GM19099 (cell line): ENCODE data around the gene COX6B1.

Experiments
- POLR2A ChIP-seq: IDR thresholded peaks from 3 replicates; pipeline ENCODE4 v1.6.1; 2011; ENCODE audit warnings: low read depth; ENCODE audit not compliant: insufficient read length; ENCODE audit errors: extremely low read depth

COX6B1 gene

DNA sequence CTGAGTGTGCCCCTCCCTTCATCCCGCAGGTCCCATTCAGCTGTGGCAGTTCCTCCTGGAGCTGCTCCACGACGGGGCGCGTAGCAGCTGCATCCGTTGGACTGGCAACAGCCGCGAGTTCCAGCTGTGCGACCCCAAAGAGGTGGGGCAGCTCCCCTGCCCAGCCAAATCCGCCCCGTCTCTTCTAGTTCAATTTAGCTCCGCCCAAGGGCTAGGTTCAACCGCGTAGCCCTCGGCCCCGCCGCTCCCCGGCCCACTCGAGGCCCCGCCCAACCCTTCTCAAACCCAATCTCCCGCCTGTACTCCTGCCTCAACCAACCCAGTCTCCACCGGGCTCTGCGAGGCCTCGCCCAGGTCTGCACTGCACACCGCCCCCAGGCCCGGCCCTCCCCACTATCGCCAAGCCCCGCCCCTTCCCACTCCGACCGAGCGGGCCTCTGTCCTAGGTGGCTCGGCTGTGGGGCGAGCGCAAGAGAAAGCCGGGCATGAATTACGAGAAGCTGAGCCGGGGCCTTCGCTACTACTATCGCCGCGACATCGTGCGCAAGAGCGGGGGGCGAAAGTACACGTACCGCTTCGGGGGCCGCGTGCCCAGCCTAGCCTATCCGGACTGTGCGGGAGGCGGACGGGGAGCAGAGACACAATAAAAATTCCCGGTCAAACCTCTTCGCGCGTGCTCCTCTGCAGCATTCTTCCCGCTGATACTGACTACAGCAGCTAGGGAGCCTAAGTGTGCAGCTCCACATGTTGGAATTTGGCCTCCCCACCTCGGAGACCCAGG lies 3.7 kb upstream of the COX6B1 start:
- TF ChIP-seq POLR2A, result no peak

DNA sequence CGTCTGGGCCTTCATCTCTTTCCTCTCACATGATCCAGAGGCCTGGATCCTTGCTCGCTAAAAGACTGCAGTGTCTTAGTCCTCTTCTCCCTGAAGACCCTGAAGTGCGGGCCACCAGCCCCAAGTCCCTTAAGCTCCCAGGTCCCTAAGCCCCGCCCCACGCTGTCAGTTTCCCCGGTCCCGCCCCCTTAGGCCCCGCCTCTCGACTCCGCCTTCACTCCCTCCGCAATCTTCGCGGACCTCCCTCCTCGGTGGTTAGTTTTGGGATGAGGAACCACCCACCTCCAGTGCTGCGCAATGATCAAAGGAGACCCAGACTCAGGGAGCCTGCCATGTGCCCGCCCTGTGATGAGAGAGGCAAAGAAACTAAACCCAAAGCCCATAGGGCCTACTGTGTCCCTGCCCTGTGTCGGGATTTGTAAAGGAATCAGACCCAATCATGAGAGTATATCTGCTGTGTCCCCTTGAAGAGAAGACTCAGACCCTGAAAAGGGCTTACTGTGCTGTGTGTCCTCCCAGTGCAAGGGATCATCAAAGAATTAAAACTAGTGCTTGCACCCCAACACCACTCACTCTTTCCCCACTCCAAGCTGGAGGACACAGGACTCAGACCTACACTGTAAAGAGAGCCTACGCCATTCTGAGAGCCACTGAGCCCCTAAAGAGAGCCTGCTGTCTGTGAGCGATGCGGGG lies 3.0 kb upstream of the COX6B1 start:
- no peak for TF ChIP-seq POLR2A

GRCh38 chr19:35645680-35646511 lies 2.2 kb upstream of the COX6B1 start:
- no peak for TF ChIP-seq POLR2A

DNA sequence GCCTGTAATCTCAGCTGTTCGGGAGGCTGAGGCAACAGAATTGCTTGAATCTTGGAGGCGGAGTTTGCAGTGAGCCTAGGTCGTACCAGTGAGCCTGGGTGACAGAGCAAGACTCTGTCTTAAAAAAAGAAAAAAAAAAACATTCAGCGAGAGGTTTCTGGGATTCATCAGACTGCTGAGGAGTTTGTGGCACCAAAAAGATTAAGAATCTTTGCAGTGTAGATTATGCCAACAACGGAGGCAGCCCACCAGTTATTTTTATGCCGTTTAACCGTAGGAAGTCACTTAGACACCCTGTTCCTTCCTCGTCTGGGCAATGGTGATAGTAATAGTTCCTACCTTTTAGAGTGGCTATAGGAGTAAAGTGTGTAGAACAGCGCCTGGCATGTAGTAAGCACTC lies 2.5 kb downstream of the COX6B1 start:
- no peak for TF ChIP-seq POLR2A

DNA sequence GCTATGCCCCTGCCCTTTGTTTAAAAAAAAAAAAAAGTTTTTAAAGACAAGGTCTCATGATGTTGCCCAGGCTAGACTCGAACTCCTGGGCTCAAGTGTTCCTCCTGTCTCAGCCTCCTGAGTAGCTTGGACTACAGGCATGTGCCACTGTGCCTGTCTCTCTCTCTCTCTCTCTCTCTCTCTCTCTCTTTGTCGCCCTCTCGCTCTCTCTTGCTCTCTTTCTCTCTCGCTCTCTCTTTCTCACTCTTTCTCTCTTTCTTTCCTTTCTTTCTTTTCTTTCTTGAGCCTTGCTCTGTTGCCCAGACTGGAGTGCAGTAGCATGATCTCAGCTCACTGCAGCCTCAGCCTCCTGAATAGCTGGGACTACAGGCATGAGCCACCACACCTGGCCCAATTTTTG lies 7.5 kb downstream of the COX6B1 start:
- no peak for TF ChIP-seq POLR2A

GRCh38 chr19:35656700-35657099 lies 8.6 kb downstream of the COX6B1 start:
- no peak for TF ChIP-seq POLR2A

DNA sequence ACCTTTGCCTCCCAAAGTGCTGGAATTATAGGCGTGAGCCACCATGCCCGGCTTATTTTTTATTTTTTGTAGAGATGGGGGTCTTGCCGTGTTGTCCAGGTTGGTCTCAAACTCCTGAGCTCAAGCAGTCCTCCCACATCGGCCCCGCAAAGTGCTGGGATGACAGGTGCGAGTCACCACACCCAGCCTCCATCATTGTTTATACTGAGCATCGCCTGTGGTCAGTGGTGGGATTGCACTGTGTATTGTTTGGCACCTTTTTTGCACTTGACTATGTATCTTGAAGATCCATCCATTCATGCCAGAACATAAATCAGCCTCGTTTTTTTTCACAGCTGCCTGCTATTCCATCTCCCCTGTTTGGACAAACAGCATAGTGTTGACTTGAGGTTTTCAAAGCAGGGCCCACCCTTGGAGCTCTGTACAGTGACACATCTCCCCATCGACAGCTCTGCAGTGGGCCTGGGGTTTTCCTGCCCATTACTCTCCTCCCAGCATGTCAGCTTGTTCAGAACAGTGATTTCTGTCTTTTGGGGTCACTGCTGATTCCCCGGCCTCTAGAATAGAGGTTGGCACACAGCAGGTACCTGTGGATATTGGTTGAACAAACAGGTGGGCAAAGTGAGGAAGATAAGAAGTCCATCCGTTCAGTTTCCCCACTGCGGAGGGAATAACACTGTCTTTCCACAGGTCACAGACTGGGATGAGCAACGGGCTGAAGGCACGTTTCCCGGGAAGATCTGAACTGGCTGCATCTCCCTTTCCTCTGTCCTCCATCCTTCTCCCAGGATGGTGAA lies 10.0 kb downstream of the COX6B1 start:
- no peak for TF ChIP-seq POLR2A

DNA sequence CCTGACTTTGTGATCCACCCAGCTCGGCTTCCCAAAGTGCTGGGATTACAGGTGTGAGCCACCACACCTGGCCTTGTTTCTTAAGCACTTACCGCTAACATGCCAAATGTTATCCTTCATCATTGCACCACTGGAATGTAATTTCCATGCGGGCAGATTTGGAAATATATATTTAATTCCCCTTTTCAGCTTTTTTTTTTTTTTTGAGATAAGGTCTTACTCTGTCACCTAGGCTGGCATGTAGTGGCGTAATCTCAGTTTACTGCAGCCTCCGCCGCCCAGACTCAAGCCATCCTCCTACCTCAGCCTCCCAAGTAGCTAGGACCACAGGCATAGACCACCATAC lies 13.8 kb downstream of the COX6B1 start:
- no peak for TF ChIP-seq POLR2A

GRCh38 chr19:35663981-35664380 lies 15.9 kb downstream of the COX6B1 start:
- no peak for TF ChIP-seq POLR2A

- TF ChIP-seq POLR2A, result no peak
Observed at GRCh38 chr19:35665157-35665556, 17.0 kb downstream of the COX6B1 start.

- TF ChIP-seq POLR2A, result no peak
Observed at GRCh38 chr19:35665604-35666003, 17.5 kb downstream of the COX6B1 start.

DNA sequence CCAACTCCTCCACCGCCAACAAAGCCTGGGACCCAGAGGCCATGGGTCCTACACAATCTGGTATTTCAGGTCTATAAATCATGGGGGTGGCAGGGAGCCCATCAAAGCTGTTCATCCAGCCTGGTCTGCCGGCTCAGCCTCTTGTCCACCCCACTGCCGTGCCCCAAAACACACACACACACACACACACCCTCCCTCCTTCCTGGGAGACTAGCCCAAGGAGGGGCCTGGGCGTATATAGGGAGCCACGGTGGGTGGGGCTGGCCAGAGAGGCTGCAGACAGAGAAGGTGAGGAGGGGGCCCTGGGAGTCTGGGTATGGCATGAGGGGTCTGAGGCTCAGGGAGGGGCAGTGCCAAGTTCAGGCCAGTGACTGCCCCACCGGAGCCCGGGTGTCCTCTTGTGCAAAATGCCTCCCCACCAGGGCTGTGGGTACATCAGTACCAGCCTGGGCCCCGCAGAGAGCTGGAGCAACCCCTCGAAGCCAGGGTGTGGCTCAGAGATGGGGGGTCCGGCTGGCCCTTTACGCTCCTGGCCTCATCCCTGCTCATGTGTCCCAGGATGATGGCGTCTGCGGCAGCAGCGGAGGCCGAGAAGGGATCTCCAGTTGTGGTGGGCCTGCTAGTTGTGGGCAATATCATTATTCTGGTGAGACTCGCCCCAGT lies 18.3 kb downstream of the COX6B1 start, which contains the start of gene UPK1A:
UPK1A (plus strand) TSS at position 267 of the 663 bp plus-strand sequence; CDS start at position 563, 296 bp downstream.
- TF ChIP-seq POLR2A, result no peak

DNA sequence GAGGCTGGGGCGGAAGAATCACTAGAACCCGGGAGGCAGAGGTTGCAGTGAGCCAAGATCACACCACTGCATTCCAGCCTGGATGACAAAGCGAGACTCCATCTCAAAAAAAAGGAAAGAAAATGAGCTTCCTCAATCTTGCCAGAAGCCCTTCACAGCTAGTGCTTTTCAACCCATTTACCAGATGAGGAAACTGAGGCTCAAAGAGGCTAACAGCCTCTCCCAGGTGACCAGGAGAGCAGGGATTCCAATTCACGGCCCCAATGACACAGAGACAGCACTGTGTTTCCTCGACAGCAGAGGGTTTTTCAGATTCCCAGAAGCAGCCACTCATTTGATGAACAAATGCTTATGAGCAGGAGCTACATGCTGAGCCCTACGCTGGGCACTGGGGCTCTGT lies 21.4 kb downstream of the COX6B1 start:
- no peak for TF ChIP-seq POLR2A

DNA sequence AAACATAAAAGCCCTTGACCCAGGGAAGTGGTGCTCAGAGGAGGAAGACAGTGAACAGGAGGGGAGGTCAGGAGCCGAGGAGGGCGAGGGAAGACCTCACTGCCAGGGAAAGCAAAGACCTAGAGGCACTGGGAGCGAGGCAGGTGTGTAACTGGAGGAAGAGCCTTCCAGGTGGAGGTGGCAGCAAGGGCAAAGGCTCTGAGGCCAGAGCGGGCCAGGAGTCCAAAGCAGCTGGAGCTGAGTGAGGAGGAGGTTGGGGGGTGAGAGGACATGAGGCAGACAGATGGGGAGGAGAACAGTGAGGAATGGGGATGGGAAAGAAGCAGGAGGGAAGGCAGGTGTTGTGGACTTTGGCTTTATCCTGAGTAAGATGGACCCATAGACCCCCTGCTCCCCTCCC lies 21.9 kb downstream of the COX6B1 start:
- TF ChIP-seq POLR2A, result no peak
